Lower leg skin (tissue), 3 donors: Measurements from ENCODE around the gene TTC39B.

Source experiments
- POLR2A ChIP-seq, 2 donors: fragments of 450-650 bp; IDR thresholded peaks; one replicate each; pipeline ENCODE4 v1.6.1; 2016 to 2017; ENCODE audit warnings: antibody characterized with exemption in 2 of 2, mild to moderate bottlenecking in 1 of 2, moderate library complexity in 1 of 2
- TF ChIP-seq, protein P1 (sequence below), 3 donors: fragments of 450-650 bp; IDR thresholded peaks; one replicate each; pipeline ENCODE4 v1.5.1; 2016; ENCODE audit warnings: antibody characterized with exemption in 3 of 3, mild to moderate bottlenecking in 3 of 3, moderate library complexity in 2 of 3

DNA sequence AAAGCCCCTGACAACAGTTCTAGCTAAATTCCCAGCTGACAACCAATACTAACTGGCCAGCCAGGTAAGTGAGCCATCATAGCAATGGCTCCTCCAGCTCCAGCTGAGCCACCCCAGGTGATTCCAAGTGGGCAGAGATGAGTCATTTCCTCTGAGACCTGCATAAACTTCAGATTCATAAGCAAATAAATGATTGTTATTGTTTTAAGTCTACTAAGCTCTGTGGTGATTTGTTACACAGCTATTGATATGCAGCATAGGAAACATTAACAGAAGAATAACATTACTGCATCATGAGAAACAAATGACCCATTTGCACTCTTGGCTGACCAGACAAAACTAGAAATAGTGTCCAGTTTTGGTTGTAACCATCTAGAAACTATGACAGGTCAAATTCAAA lies 60.3 kb downstream of the TTC39B start:
- TF ChIP-seq, protein P1, sequence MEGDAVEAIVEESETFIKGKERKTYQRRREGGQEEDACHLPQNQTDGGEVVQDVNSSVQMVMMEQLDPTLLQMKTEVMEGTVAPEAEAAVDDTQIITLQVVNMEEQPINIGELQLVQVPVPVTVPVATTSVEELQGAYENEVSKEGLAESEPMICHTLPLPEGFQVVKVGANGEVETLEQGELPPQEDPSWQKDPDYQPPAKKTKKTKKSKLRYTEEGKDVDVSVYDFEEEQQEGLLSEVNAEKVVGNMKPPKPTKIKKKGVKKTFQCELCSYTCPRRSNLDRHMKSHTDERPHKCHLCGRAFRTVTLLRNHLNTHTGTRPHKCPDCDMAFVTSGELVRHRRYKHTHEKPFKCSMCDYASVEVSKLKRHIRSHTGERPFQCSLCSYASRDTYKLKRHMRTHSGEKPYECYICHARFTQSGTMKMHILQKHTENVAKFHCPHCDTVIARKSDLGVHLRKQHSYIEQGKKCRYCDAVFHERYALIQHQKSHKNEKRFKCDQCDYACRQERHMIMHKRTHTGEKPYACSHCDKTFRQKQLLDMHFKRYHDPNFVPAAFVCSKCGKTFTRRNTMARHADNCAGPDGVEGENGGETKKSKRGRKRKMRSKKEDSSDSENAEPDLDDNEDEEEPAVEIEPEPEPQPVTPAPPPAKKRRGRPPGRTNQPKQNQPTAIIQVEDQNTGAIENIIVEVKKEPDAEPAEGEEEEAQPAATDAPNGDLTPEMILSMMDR (IDR thresholded peaks at IDR 0.05), result no peak
- no peak for TF ChIP-seq POLR2A (IDR thresholded peaks at IDR 0.05)
